ENCODE results near the gene ZNF236.
A peak's percentile ranks its signal among the peaks of the same experiment; 100 is the strongest.
"Not testable (repeated sequence)": the region's sequence is repeated elsewhere in the genome, so short reads cannot be mapped to it uniquely, and the experiment has no call there.

The ZNF236 gene

DNA sequence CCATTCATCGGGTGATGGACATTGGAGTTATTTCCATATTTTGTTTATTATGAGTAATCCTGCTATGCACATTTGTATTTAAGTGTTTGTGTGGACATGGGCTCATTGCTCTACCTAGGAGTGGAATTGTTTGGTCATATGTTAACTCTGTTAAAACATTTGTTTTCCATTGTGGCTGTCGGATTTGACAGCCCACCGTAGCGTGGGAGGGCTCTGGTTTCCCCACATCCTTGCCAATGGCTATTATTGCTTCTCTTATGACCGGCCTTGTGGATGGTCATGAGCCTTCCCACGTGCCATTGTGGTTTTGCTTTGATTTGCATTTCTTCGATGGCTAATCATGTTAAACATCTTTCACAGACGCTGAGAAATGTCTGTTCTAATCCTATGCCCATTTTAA is 92.0 kb downstream of the ZNF236 start:
- DNase-seq = no peak

DNA sequence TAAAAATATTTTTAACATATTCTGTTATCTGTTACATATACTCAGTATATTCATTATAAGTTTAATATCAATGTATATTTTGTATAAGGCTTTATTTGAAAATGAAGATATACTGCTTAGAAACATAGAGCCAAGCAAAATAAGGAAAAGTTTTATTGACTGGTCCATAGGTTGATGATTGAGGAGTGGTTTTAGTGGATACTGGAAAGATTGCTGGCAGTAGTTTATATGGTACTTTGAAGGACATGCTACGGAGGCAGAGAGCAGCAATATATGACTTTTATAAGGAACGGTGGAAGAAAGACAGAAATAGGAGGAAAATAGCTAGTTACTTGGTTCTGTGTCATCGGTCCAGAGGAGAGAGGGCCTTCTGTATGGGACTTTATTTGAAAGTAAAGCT is 92.4 kb downstream of the ZNF236 start:
- DNase-seq = no peak

DNA sequence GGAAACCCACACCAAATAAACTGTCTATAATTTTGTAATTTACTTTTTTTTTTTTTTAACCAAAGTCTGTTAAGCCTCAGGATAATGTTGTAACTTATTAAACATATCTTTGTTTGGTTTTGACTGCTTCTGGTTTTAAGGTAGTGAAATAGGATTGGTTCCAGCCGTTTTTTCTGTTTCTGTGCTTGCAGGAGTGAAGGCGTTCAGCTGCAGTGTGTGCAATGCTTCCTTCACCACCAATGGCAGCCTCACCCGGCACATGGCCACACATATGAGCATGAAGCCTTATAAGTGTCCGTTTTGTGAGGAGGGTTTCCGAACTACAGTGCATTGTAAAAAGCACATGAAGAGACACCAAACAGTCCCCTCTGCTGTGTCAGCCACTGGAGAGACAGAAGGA is 93.1 kb downstream of the ZNF236 start:
- no peak for DNase-seq

- DNase-seq = no peak
These were observed 98.6 kb downstream of the ZNF236 start for GRCh38 chr18:76920974-76921373.

DNA sequence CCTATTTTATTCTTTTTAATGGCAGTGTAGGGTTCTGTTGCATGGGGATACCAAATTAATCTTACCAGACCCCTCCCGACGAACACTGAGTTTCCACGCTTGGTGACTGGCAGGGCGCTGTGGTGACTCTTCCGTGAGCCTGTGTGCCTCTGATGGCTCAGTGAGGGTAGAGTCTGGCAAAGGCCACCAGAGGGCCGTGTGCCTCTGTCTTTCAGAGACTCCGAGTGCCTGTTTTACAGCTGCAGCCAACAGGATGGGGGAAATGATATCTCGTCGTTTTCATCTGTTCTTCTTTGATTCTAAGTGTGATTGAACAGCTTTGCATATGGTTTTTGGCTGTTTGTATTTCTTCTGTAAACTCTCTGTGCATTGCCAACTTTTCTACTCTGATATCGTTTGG is 99.8 kb downstream of the ZNF236 start:
- peak; percentile 62 for DNase-seq

GRCh38 chr18:76923485-76924085 is 101.2 kb downstream of the ZNF236 start:
- no peak for DNase-seq

- DNase-seq = no peak
These were observed 103.1 kb downstream of the ZNF236 start for GRCh38 chr18:76925501-76925900.

DNA sequence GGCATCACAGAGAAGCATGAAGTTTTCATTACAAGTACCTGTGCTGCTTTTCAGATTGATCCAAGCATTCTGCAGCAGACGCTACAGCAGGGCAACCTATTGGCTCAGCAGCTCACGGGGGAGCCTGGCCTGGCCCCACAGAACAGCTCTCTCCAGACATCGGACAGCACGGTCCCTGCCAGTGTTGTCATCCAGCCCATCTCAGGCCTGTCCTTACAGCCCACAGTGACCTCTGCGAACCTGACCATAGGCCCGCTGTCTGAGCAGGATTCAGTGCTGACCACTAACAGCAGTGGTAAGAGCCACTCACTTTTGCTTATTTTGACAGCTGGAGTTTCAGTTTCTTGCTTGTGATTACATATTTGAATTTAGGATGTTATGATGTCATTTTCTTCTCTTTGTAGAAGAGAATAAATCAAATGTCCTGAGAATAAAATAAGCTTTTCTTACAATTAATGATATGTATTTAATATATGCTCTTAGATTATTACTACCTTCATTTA is 104.9 kb downstream of the ZNF236 start:
- no peak for DNase-seq

DNA sequence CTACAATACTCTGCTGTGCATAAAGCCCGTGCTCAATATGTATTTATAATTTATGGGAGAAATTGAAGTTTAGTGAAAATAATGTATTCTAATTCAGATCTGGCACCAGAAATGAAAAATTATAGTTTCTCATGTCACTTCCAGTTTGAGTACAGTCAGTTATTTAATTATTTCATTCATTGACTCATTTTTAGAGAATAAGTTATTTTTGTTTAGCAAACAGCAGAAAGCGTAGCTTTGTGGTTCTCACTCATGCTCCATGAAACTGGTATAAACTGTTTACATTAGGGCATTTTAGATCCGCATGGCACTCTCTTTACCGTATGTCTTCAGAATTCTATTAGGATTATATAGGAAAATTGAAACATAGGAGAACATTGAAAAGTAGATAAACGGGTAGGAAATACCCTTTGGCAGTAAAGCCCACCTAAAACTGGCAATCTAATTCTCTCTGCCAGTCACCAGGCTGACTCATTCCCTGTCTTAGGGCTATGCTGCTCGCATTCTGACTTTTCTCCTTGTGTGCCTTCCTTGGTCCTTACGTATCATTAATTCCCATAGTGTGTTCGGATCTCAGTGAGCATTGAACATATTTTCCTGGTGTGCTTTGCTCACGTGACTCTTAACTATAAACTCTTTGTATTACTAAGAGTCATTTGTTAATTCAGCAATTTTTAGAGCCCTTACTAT is 106.0 kb downstream of the ZNF236 start:
- DNase-seq = no peak

- no peak for DNase-seq
These were observed 108.8 kb downstream of the ZNF236 start for GRCh38 chr18:76931171-76931570.

GRCh38 chr18:76932026-76932819 is 109.9 kb downstream of the ZNF236 start:
- DNase-seq = peak; percentile 29

DNA sequence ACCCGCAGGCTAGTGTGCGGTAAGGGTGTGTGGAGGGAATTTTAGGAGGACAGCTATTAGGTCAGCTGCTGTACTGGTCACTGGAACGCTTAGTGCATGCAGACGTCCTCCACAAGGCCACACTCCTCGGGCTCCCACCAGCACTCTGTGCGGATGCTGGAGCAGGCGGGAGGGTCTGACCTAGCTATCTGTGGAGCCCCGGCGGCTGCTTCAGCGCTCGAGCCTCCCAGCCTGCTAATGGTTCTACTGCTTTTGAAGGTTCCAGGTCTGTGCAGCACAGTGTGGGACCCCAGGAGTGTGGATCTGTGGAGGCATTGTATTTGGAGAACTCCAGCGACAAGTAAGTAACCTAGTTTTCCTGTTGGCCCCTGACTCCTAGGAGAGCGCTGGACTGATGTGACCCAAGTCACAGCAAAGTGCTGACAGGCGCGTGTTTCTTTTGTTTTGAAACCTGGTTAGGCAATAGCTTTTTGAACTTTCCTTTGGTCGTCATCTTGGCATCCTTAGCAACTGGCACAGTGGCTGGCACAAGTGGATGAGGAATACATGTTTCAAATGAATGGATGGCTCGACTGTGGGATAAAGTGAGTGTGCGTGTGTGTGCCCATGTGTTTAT is 113.5 kb downstream of the ZNF236 start:
- no peak for DNase-seq

GRCh38 chr18:76936877-76937276 is 114.5 kb downstream of the ZNF236 start:
- no peak for DNase-seq

GRCh38 chr18:76937597-76937996 is 115.2 kb downstream of the ZNF236 start:
- no peak for DNase-seq

DNA sequence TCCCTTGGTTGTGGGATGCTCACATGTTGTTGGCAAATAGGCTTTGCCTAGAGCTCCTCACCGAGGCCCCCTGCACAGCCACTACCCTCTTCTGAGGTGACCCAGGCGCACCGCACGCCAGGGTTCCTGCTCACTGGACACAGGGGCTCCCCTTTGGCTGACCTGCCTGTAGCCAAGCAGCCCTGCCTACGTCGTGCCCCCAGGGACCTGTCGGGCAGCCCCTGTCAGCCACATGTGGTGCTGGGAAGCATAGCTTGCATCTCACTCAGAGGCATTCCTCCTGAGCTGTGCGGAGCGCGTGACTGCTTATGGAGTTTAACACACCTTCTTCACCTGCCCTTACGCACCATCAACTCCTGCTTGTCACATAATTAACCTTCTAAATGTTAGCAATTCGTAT is 116.3 kb downstream of the ZNF236 start:
- DNase-seq = no peak

DNA sequence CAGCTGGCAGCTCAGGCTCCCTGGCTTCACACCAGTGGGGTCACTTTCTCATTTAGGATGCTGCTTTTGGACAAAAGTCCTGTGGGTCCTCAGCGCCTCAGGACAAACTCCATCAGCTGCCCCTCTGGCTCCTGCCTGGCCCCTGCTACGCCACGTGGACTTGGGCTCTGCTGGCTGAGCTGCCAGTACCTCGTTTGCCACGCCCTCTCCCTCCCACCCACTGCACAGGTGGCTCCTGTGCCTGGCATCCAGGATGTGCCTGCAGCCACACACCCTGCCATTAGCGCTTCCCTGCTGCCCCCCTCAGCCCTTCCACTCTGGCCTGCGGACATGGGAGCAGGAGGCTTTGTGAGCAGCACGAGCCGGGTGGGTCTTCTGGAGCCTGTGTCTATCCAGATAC is 118.9 kb downstream of the ZNF236 start:
- DNase-seq = no peak

DNA sequence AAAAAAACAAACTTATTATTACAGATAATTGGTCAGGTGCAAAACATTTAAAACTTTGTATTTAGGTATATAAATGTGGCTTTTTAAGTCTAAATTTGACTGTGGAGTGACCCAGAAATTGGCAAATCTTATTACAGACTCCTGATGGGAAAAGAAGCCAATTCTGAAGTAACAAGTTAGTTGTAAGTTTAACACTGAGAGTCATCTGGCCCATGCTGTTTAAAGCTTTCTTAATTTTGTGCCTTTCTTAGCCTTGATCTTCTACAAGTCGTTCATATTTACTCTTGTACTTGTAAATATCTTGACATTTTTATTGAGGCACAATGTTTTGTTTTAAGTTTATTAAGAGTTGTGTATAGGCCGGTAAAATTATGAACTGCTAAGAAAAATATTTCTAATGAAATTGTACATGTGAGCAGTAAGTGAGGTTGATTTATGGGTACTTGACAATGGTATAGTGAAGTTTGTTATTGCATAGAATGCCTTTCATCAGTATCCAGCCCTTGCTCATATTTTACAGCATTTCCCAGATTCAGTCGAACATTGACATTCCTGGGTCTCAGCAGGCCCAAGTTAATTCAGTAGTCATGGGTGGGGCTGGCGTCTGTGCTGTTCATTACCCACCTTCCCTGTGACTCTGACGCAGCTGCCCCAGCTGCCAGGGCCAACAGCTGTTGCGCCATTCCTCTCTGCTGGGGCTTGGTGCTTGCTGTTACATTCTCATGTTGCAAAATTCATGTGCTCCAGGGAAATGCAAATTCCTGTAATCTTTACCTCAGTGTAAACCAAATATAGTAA is 121.4 kb downstream of the ZNF236 start:
- DNase-seq = peak; percentile 84

GRCh38 chr18:76944346-76944745 is 122.0 kb downstream of the ZNF236 start:
- DNase-seq = not testable (repeated sequence)

- no peak for DNase-seq
These were observed 126.0 kb downstream of the ZNF236 start for GRCh38 chr18:76948345-76948744.

GRCh38 chr18:76951456-76952247 is 129.3 kb downstream of the ZNF236 start:
- no peak for DNase-seq

DNA sequence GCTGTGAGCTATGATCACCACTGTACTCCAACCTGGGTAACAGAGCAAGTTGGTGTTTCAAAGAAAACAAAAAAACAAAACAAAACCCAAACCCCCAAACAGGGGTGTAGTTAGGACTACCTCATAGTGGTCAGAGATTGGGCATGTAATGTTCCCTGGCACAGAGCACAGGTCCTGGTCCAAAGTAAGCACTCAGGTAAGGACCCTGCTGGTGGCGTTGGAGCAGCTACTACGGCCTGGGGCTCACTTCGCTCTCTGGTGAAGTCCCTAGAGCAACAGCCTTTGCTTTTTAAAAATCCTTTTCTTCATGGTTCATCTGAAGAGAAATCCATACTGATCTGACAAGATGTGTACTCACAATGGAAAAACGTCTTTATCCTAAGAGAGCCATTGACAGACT is 130.4 kb downstream of the ZNF236 start:
- no peak for DNase-seq

DNA sequence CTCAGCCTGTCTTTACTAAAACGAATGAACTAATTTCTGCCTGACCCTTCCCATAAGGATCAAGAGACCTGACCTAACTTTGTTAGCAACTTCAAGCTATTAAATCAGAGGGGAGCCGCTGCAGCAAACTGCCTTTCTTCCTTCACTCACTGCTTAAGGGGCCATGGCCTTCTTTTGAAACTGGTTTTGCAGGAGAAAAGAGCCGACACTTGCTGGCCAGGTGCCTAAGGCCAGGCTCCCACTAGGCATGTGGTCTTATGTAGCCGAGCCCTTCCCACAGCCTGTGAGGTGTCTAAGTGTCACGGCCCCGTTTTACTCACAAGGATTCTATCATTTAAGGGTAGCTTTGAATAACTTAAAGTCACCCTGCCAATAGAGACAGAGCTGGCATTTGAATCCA is 130.8 kb downstream of the ZNF236 start:
- DNase-seq = no peak

All from inflammatory macrophage treated with lipopolysaccharide for 4 hours (primary cell).